ENCODE data around the gene APLNR. TPM values are rescaled to one million over a fixed set of nuclear protein-coding genes. Genes with fewer than 3 reads are reported as not detected.

APLNR gene
- total and polyA plus RNA-seq, 2 donors (not counting 1 experiment from before 2014, with no cell fraction given) = not detected

GRCh38 chr11:57266157-57266556 lies 29.1 kb upstream of the APLNR start:
- Mint-ChIP-seq H3K9me3 (ENCODE audit: insufficient read depth) (peaks cover 7% of the 10 kb centered on the region), H3K27ac (no peak overlapping the region), H3K27me3 (peaks cover 18% of the 10 kb centered on the region), H3K4me1 (no peaks in the 10 kb centered on the region), H3K4me3 (no peak overlapping the region)
- no peaks in the 10 kb centered on the region for H3K36me3 ChIP-seq (replicated peaks in 1 of 2; ENCODE audit: control extremely low read depth in 1 of 2, control insufficient read depth in 1 of 2, extremely low read depth in 1 of 2, insufficient read depth in 2 of 2, low read length in 1 of 2)
- POLR2A ChIA-PET = no interaction called here
- no peak overlapping the region for H2AFZ ChIP-seq (ENCODE audit: insufficient read depth, low read depth, low read length, poor library complexity, severe bottlenecking)
- no peak overlapping the region for H3K9ac ChIP-seq (ENCODE audit: low read length)
- no peak for ATAC-seq (ENCODE audit: low read depth)
- H3K9me3 ChIP-seq (ENCODE audit: control extremely low read depth in 1 of 3, control insufficient read depth in 2 of 3, insufficient read depth in 1 of 3, low read length in 2 of 3) = peaks cover 2 to 13% (median 11%) of the 10 kb centered on the region in 3 donors
- no peak for DNase-seq
- H4K20me1 ChIP-seq (ENCODE audit: control insufficient read depth, insufficient read depth, low read length, poor library complexity, severe bottlenecking) = no peaks in the 10 kb centered on the region
- H3K27ac ChIP-seq (ENCODE audit: low read length in 2 of 2) = no peak overlapping the region
- H3K4me1 ChIP-seq (ENCODE audit: control insufficient read depth in 2 of 2, insufficient read depth in 2 of 2, low read length in 2 of 2) = no peaks in the 10 kb centered on the region
- intact Hi-C loops (cut with micrococcal nuclease) = no loop called here
- no peaks in the 10 kb centered on the region for H3K79me2 ChIP-seq (ENCODE audit: control insufficient read depth, insufficient read depth, low read length)
- no peak for TF ChIP-seq EZH2 (IDR thresholded peaks at IDR 0.05; ENCODE audit: borderline replicate concordance, insufficient read depth, low read depth, low read length, poor library complexity, severe bottlenecking)
- no peak for TF ChIP-seq CTCF (IDR thresholded peaks at IDR 0.05)
- CTCF ChIA-PET = no interaction called here
- H3K4me2 ChIP-seq (replicated peaks; ENCODE audit: low read depth, low read length, poor library complexity, severe bottlenecking) = no peak overlapping the region
- no peaks in the 10 kb centered on the region for H3K27me3 ChIP-seq (replicated peaks in 1 of 4; ENCODE audit: control extremely low read depth in 1 of 4, control insufficient read depth in 3 of 4, insufficient read depth in 4 of 4, low read length in 3 of 4)
- H3K4me3 ChIP-seq (ENCODE audit: control extremely low read depth in 1 of 5, extremely low read depth in 1 of 5, insufficient read depth in 1 of 5, low read depth in 2 of 5, low read length in 4 of 5) = no peak overlapping the region

GRCh38 chr11:57263351-57263750 lies 26.3 kb upstream of the APLNR start:
- ATAC-seq (ENCODE audit: low read depth) (no peak), DNase-seq (no peak)
- TF ChIP-seq EZH2 (IDR thresholded peaks at IDR 0.05; ENCODE audit: borderline replicate concordance, insufficient read depth, low read depth, low read length, poor library complexity, severe bottlenecking) (no peak), CTCF (IDR thresholded peaks at IDR 0.05) (no peak)
- H3K9me3 ChIP-seq (ENCODE audit: control extremely low read depth in 1 of 3, control insufficient read depth in 2 of 3, insufficient read depth in 1 of 3, low read length in 2 of 3) = peaks cover 2 to 11% (median 8%) of the 10 kb centered on the region in 3 donors
- Mint-ChIP-seq H3K4me3 (no peak overlapping the region), H3K27ac (no peak overlapping the region), H3K4me1 (no peaks in the 10 kb centered on the region), H3K9me3 (ENCODE audit: insufficient read depth) (peaks cover 9% of the 10 kb centered on the region), H3K27me3 (peaks cover 17% of the 10 kb centered on the region)
- H2AFZ ChIP-seq (ENCODE audit: insufficient read depth, low read depth, low read length, poor library complexity, severe bottlenecking) = no peak overlapping the region
- no peaks in the 10 kb centered on the region for H3K4me1 ChIP-seq (ENCODE audit: control insufficient read depth in 2 of 2, insufficient read depth in 2 of 2, low read length in 2 of 2)
- no peak overlapping the region for H3K9ac ChIP-seq (ENCODE audit: low read length)
- WGBS (ENCODE audit: insufficient coverage) = 87% methylated on average over 6 of the region's 7 CpGs
- intact Hi-C loops (cut with micrococcal nuclease) = no loop called here
- H3K4me3 ChIP-seq (ENCODE audit: control extremely low read depth in 1 of 5, extremely low read depth in 1 of 5, insufficient read depth in 1 of 5, low read depth in 2 of 5, low read length in 4 of 5) = no peak overlapping the region
- H3K27me3 ChIP-seq (replicated peaks in 1 of 4; ENCODE audit: control extremely low read depth in 1 of 4, control insufficient read depth in 3 of 4, insufficient read depth in 4 of 4, low read length in 3 of 4) = no peaks in the 10 kb centered on the region
- no peak overlapping the region for H3K27ac ChIP-seq (ENCODE audit: low read length in 2 of 2)
- ChIA-PET CTCF (interaction anchor here (1.9 kb wide), 1 partner anchor 14 kb away, joined by 5 read pairs; no protein-coding TSS in a partner anchor), POLR2A (no interaction called here)
- no peak overlapping the region for H3K4me2 ChIP-seq (replicated peaks; ENCODE audit: low read depth, low read length, poor library complexity, severe bottlenecking)
- no peaks in the 10 kb centered on the region for H4K20me1 ChIP-seq (ENCODE audit: control insufficient read depth, insufficient read depth, low read length, poor library complexity, severe bottlenecking)
- no peaks in the 10 kb centered on the region for H3K79me2 ChIP-seq (ENCODE audit: control insufficient read depth, insufficient read depth, low read length)
- no peaks in the 10 kb centered on the region for H3K36me3 ChIP-seq (replicated peaks in 1 of 2; ENCODE audit: control extremely low read depth in 1 of 2, control insufficient read depth in 1 of 2, extremely low read depth in 1 of 2, insufficient read depth in 2 of 2, low read length in 1 of 2)
